Choroid plexus epithelial cell (primary cell): ENCODE measurements around the gene PCNT.
"Not testable (repeated sequence)": the region's sequence is repeated elsewhere in the genome, so short reads cannot be mapped to it uniquely, and the experiment has no call there.

Source experiments
- DNase-seq: peaks from one replicate; pipeline ENCODE4 v3.0.0-alpha.2; 2010; ENCODE audit warnings: low read depth
- H3K4me3 ChIP-seq: 2 replicates; pipeline ENCODE4 v1.5.1; 2011; ENCODE audit warnings: low read depth, mild to moderate bottlenecking, control low read depth, low read length, moderate library complexity
- CTCF ChIP-seq: conservative IDR thresholded peaks from 2 replicates; pipeline ENCODE4 v1.5.1; 2011; ENCODE audit warnings: low read depth, mild to moderate bottlenecking, control low read depth, inconsistent platforms, low read length, moderate library complexity

Gene PCNT

GRCh38 chr21:46442938-46443337, 119.0 kb downstream of the PCNT start:
- TF ChIP-seq CTCF, result no peak
- no peak for DNase-seq
- H3K4me3 ChIP-seq, result no peak overlapping the region

GRCh38 chr21:46443910-46444309, 120.0 kb downstream of the PCNT start:
- no peak overlapping the region for H3K4me3 ChIP-seq
- TF ChIP-seq CTCF, result no peak
- DNase-seq, result no peak

- no peak for TF ChIP-seq CTCF
- H3K4me3 ChIP-seq, result no peak overlapping the region
- no peak for DNase-seq
Observed at GRCh38 chr21:46448108-46448507, 124.2 kb downstream of the PCNT start.

GRCh38 chr21:46448855-46449254, 124.9 kb downstream of the PCNT start:
- not testable (repeated sequence) for DNase-seq, H3K4me3 ChIP-seq

GRCh38 chr21:46452710-46453109, 128.8 kb downstream of the PCNT start:
- no peak for DNase-seq
- TF ChIP-seq CTCF, result no peak
- H3K4me3 ChIP-seq, result no peak overlapping the region

GRCh38 chr21:46454142-46454541, 130.2 kb downstream of the PCNT start:
- TF ChIP-seq CTCF, result no peak
- no peak for DNase-seq

GRCh38 chr21:46454634-46455390, 130.9 kb downstream of the PCNT start:
- TF ChIP-seq CTCF, result no peak
- no peak for DNase-seq
- H3K4me3 ChIP-seq, result no peak overlapping the region

More at GRCh38 chr21:46454142-46454541, 130.2 kb downstream of the PCNT start:
- no peak overlapping the region for H3K4me3 ChIP-seq
